Endothelial cell of umbilical vein (primary cell): ENCODE data around the gene MT2A.

Experiments used
- POLR2AphosphoS5 ChIP-seq: IDR thresholded peaks from 2 replicates; pipeline ENCODE4 v1.6.1; 2012; ENCODE audit warnings: low read depth, mild to moderate bottlenecking, control low read depth, low read length, moderate library complexity; ENCODE audit not compliant: insufficient read depth
- TF ChIP-seq, protein P1 (sequence below), 2 donors: IDR thresholded peaks; 1 replicate in 1 of 2; 2 replicates in 1 of 2; pipeline ENCODE4 v1.5.1; 2011; ENCODE audit warnings: low read length in 2 of 2, mild to moderate bottlenecking in 2 of 2, moderate library complexity in 2 of 2, control low read depth in 1 of 2, inconsistent platforms in 1 of 2, low read depth in 1 of 2; ENCODE audit not compliant: insufficient read depth in 1 of 2; ENCODE audit errors: extremely low read depth in 1 of 2

DNA sequence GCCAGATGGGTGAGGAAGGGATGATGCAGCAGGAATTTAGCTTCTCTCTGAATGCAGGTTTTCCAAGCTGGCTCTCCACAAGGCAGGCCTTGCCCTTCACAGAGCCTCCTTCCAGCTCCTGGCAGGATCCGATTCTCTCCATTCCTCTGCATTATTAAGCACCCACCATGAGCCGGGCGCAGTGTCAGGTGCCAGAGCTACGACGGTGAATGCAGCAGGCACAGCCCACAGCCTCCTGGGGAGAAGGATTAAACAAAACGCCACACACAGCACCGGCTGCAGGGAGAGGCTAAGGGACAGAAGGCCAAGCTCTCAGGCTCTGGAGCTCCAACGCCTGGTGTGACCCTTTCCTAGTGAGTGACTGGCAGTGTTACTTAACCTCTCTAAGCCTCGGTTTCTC lies 7.1 kb upstream of the MT2A start:
- TF ChIP-seq, protein P1, sequence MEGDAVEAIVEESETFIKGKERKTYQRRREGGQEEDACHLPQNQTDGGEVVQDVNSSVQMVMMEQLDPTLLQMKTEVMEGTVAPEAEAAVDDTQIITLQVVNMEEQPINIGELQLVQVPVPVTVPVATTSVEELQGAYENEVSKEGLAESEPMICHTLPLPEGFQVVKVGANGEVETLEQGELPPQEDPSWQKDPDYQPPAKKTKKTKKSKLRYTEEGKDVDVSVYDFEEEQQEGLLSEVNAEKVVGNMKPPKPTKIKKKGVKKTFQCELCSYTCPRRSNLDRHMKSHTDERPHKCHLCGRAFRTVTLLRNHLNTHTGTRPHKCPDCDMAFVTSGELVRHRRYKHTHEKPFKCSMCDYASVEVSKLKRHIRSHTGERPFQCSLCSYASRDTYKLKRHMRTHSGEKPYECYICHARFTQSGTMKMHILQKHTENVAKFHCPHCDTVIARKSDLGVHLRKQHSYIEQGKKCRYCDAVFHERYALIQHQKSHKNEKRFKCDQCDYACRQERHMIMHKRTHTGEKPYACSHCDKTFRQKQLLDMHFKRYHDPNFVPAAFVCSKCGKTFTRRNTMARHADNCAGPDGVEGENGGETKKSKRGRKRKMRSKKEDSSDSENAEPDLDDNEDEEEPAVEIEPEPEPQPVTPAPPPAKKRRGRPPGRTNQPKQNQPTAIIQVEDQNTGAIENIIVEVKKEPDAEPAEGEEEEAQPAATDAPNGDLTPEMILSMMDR (IDR thresholded peaks at IDR 0.05; ENCODE audit: extremely low read depth in 1 of 2, insufficient read depth in 1 of 2, low read depth in 1 of 2, low read length in 2 of 2): no peak
- TF ChIP-seq POLR2AphosphoS5: no peak
